Activated naive CD4-positive, alpha-beta T cell treated with anti-CD3 and anti-CD28 coated beads, Interleukin-2, amount 10 ng/mL, durations not matched to agents 7 days and 5 days (primary cell): ENCODE results near the gene NT5DC4.
A peak's percentile ranks its signal among the peaks of the same experiment; 100 is the strongest.

Experiments
- CTCF ChIA-PET: fragments of 350-600 bp; sonication (Branson Sonifier 250); formaldehyde crosslinking; loops from one replicate; lab custom pipeline; 2021; ENCODE audit warnings: antibody characterized with exemption; lab: Charles Lee
- DNase-seq: peaks from one replicate; pipeline ENCODE4 v3.0.0-alpha.2; 2020
- H3K27ac Mint-ChIP-seq: one replicate; pipeline ENCODE4 v1.8.0; 2021; ENCODE audit warnings: mild to moderate bottlenecking, moderate library complexity, mixed read lengths
- H3K27me3 Mint-ChIP-seq: one replicate; pipeline ENCODE4 v1.8.0; 2021; ENCODE audit warnings: mild to moderate bottlenecking, mixed read lengths
- H3K36me3 Mint-ChIP-seq: one replicate; pipeline ENCODE4 v1.8.0; 2021; ENCODE audit warnings: mixed read lengths
- H3K4me1 Mint-ChIP-seq: one replicate; pipeline ENCODE4 v1.8.0; 2021; ENCODE audit warnings: mixed read lengths
- H3K4me3 Mint-ChIP-seq: one replicate; pipeline ENCODE4 v1.8.0; 2021; ENCODE audit warnings: mild to moderate bottlenecking, moderate library complexity, mixed read lengths
- H3K9me3 Mint-ChIP-seq: one replicate; pipeline ENCODE4 v1.8.0; 2021; ENCODE audit warnings: mixed read lengths

Gene NT5DC4

DNA sequence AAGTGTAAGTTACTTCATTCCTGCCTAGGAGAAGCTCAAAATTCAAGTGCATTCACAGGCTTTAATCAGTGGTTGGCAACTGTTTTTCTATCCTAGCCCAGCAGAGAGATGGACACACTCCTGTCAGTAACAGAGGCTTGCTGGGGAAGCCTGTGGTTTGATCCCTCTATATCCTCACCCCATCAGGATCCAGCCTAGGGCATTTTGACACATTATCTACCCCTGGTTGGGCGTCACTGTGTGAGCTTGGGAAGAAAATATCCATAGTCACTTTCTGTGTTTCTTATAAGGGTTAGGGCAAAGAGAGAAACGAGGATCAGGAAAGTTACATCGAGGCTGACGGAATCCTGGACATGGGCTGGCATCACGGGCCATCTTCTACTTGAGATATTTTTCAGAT is 10.0 kb downstream of the NT5DC4 start:
- Mint-ChIP-seq H3K9me3 (no peaks in the 10 kb centered on the region), H3K27ac (no peak overlapping the region), H3K4me3 (no peak overlapping the region)

GRCh38 chr2:112731479-112731878 is 10.7 kb downstream of the NT5DC4 start:
- H3K27me3 Mint-ChIP-seq: peaks cover 37% of the 10 kb centered on the region
- DNase-seq: no peak
- H3K9me3 Mint-ChIP-seq: no peaks in the 10 kb centered on the region
- H3K27ac Mint-ChIP-seq: no peak overlapping the region
- H3K4me3 Mint-ChIP-seq: no peak overlapping the region
- H3K36me3 Mint-ChIP-seq: peaks cover 8% of the 10 kb centered on the region
- CTCF ChIA-PET: interaction anchor here (1.4 to 9.1 kb wide), 4 partner anchors 40 to 210 kb away, joined by 5 to 213 read pairs (median 100); no protein-coding TSS in a partner anchor
- H3K4me1 Mint-ChIP-seq: peaks cover 14% of the 10 kb centered on the region

More for the DNA sequence above, 10.0 kb downstream of the NT5DC4 start:
- Mint-ChIP-seq H3K36me3 (peaks cover 5% of the 10 kb centered on the region), H3K4me1 (peaks cover 19% of the 10 kb centered on the region), H3K27me3 (peaks cover 37% of the 10 kb centered on the region)
- no peak for DNase-seq
- CTCF ChIA-PET: interaction anchor here (1.4 to 9.1 kb wide), 5 partner anchors 12 to 211 kb away, joined by 4 to 213 read pairs (median 10); no protein-coding TSS in a partner anchor

DNA sequence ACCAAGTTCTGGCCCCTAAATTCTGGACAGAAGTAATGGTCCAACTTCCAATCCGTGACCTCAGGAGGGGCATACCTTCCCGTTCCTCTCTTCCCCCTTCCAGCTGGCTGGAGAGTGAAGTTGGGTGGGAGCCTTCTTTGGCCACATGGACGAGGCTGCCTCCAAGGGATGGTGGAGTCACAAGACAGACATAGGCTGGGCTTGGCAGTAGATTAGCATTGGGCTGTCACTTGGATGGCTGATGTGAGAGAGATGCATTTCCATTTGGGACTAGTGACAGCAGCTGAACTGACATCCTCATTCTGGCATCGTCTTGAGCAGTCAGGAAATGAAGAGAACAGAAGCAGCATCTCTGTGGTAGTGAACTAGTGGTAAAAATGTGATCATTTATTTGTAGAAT is 12.6 kb downstream of the NT5DC4 start:
- H3K27ac Mint-ChIP-seq: no peak overlapping the region
- peaks cover 18% of the 10 kb centered on the region for H3K27me3 Mint-ChIP-seq
- CTCF ChIA-PET: interaction anchor here (1.0 to 1.8 kb wide), 3 partner anchors 18 to 253 kb away, joined by 3 to 5 read pairs (median 3); no protein-coding TSS in a partner anchor
- H3K9me3 Mint-ChIP-seq: no peaks in the 10 kb centered on the region
- H3K4me3 Mint-ChIP-seq: no peak overlapping the region
- H3K4me1 Mint-ChIP-seq: no peaks in the 10 kb centered on the region
- no peak for DNase-seq
- peaks cover 21% of the 10 kb centered on the region for H3K36me3 Mint-ChIP-seq

DNA sequence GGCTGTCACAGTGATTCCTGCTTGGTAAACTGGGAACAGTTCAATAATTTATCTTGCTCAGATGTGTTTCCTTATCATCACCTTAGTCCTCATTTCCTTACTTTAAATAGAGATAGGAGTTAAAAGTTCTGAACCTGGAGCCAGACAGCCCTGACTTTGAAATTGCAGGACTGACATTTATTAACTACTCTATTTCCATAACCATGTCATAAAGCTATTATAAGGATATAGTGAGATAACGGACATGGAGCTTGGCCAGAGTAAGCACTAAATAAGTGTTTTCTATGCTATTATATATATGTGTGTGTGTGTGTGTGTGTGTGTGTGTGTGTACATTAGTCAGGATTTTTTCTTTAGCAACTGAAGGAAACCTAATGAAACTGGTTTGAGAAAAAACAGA is 13.1 kb downstream of the NT5DC4 start:
- Mint-ChIP-seq H3K4me1 (no peaks in the 10 kb centered on the region), H3K36me3 (peaks cover 24% of the 10 kb centered on the region), H3K4me3 (no peak overlapping the region), H3K9me3 (no peaks in the 10 kb centered on the region), H3K27ac (no peak overlapping the region), H3K27me3 (peaks cover 14% of the 10 kb centered on the region)
- no peak for DNase-seq
- CTCF ChIA-PET: interaction anchor here (1.0 to 1.8 kb wide), 3 partner anchors 19 to 253 kb away, joined by 3 to 5 read pairs (median 3); no protein-coding TSS in a partner anchor

DNA sequence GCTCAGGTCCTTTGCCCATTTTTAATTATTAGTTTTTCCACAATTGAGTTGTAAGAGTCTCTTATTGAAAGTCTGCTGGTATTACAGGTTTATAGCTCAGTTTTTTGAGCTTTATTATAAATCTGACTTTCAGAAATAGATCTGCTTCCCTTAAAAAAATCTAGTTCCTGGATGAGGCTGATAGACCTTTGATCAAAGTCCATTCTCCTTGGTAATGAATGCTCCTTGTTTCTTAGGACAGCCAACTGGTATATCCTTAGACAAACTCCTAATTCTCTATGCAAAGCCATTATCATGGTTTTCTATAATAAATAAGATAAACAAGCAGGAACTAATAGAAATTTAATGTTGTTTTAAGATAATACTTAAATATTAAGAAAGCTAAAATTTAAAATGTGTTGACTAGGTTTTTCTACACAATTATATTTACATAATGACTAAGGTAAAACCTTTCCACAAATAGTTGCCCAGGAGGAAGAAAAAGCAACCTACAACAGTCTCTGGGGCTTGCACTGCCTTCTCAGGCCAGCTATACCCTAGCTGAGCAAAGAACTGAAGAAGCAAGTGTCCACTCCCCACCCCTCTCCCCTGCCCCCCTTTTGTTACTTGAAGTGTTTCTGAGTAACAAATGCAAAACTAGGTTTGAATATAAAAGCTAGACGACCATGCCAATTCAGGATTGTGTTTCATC is 16.9 kb downstream of the NT5DC4 start:
- Mint-ChIP-seq H3K27ac (no peak overlapping the region), H3K36me3 (peaks cover 56% of the 10 kb centered on the region), H3K4me1 (no peaks in the 10 kb centered on the region)

GRCh38 chr2:112740527-112740926 is 19.7 kb downstream of the NT5DC4 start:
- Mint-ChIP-seq H3K27ac (no peak overlapping the region), H3K9me3 (no peaks in the 10 kb centered on the region), H3K4me3 (no peak overlapping the region), H3K36me3 (peaks cover 69% of the 10 kb centered on the region), H3K27me3 (no peaks in the 10 kb centered on the region), H3K4me1 (no peaks in the 10 kb centered on the region)
- CTCF ChIA-PET: interaction anchor here (0.8 to 2.2 kb wide), 2 partner anchors 9 to 140 kb away, joined by 3 to 8 read pairs; no protein-coding TSS in a partner anchor
- no peak for DNase-seq

More for the DNA sequence above, 16.9 kb downstream of the NT5DC4 start:
- Mint-ChIP-seq H3K9me3 (no peaks in the 10 kb centered on the region), H3K27me3 (no peaks in the 10 kb centered on the region), H3K4me3 (no peak overlapping the region)
- DNase-seq: no peak
- CTCF ChIA-PET: interaction anchor here (0.9 to 4.0 kb wide), 4 partner anchors 10 to 221 kb away, joined by 3 to 16 read pairs (median 8); no protein-coding TSS in a partner anchor

- H3K9me3 Mint-ChIP-seq: no peaks in the 10 kb centered on the region
- CTCF ChIA-PET: interaction anchor here (0.6 to 7.7 kb wide), 31 partner anchors 8 to 385 kb away, joined by 3 to 151 read pairs (median 4); partner anchors contain the start of gene CKAP2L
- H3K27me3 Mint-ChIP-seq: no peaks in the 10 kb centered on the region
- H3K4me1 Mint-ChIP-seq: peaks cover 52% of the 10 kb centered on the region
- no peak overlapping the region for H3K4me3 Mint-ChIP-seq
- H3K36me3 Mint-ChIP-seq: peaks cover 72% of the 10 kb centered on the region
- DNase-seq: peak; percentile 90
- H3K27ac Mint-ChIP-seq: peak overlapping the region; percentile 43
Measured at GRCh38 chr2:112749755-112750559, 29.1 kb downstream of the NT5DC4 start.

DNA sequence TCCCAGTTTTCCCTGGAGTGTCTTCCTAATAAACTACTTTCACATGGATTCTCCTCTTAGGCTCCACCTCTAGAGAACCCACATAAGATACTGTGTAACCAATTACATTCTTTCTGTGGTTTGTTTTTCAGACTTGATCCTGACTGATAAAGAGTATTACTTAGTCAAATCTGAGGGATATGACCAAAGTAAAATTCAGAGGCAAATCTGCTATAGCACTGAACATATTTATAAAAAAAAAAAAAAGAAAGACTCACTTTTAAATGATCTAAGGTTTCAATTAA is 29.7 kb downstream of the NT5DC4 start:
- peak overlapping the region; percentile 43 for H3K27ac Mint-ChIP-seq
- CTCF ChIA-PET: interaction anchor here (1.0 to 7.7 kb wide), 13 partner anchors 10 to 190 kb away, joined by 3 to 151 read pairs (median 6); partner anchors contain the start of gene CKAP2L
- H3K36me3 Mint-ChIP-seq: peaks cover 75% of the 10 kb centered on the region
- peaks cover 53% of the 10 kb centered on the region for H3K4me1 Mint-ChIP-seq
- H3K9me3 Mint-ChIP-seq: no peaks in the 10 kb centered on the region
- H3K4me3 Mint-ChIP-seq: no peak overlapping the region
- no peaks in the 10 kb centered on the region for H3K27me3 Mint-ChIP-seq
- no peak for DNase-seq

DNA sequence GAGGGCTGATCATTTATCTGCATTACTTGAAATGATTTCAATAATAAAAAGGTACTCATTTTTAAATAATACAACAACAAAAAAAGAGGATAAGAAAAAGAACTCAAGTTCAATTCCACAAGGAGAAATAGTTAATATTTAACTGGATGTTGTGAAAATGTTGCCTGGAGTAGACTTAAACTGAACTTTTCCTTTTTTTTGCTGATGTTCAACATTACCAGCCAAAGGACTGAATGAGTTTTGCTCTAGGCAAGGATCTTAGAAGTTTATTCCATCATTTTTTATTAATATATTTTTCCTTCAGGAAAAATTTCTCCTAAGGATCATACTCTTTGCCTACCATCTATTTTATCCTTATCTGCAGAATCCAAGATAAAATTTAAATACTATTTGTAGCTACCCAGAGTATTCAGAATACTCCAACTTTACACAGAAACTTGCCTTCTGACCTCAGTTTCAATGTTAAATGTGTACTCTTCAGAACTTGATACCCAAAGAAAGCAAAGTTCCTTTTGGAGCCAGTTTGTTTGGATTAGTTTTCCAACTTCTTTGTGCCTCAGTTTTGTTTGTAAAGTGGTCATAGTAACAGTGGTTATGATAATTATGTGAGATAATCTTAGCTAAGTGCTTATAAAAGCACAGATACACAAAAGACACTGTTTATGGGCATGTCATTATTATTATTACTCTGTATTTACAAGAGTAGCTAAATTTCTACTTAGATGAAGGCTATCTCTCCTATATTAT is 30.8 kb downstream of the NT5DC4 start:
- DNase-seq: no peak
- H3K36me3 Mint-ChIP-seq: peaks cover 79% of the 10 kb centered on the region
- no peak overlapping the region for H3K4me3 Mint-ChIP-seq
- CTCF ChIA-PET: interaction anchor here (0.9 to 7.7 kb wide), 3 partner anchors 134 to 189 kb away, joined by 3 to 151 read pairs (median 28); no protein-coding TSS in a partner anchor
- no peaks in the 10 kb centered on the region for H3K27me3 Mint-ChIP-seq
- peaks cover 53% of the 10 kb centered on the region for H3K4me1 Mint-ChIP-seq
- H3K27ac Mint-ChIP-seq: no peak overlapping the region
- H3K9me3 Mint-ChIP-seq: no peaks in the 10 kb centered on the region

- H3K9me3 Mint-ChIP-seq: no peaks in the 10 kb centered on the region
- no peaks in the 10 kb centered on the region for H3K27me3 Mint-ChIP-seq
- peaks cover 79% of the 10 kb centered on the region for H3K36me3 Mint-ChIP-seq
- peaks cover 51% of the 10 kb centered on the region for H3K4me1 Mint-ChIP-seq
- H3K27ac Mint-ChIP-seq: no peak overlapping the region
- no peak overlapping the region for H3K4me3 Mint-ChIP-seq
- DNase-seq: no peak
- CTCF ChIA-PET: interaction anchor here (1.5 to 7.7 kb wide), 3 partner anchors 133 to 188 kb away, joined by 3 to 151 read pairs (median 28); no protein-coding TSS in a partner anchor
Measured at GRCh38 chr2:112752667-112753066, 31.8 kb downstream of the NT5DC4 start.

DNA sequence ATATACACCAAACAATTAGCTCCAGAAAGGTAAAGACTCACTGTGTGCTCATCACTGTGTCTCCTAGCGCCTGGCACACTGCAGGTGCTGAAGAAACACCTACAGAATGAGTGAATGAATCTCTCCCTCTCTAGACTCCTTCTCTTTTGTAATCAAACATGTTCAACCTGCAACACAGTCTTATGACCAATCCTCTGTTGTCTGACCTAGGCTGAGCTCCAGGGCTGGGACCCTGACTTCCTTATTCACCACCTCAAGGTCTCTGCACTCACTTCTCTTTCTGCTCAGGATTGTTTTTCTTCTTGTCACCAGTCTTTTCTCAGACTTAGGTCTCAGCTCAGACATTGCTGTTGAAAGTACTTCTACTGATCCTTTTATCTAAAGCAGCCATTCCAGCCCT is 33.7 kb downstream of the NT5DC4 start:
- H3K4me3 Mint-ChIP-seq: no peak overlapping the region
- no peak overlapping the region for H3K27ac Mint-ChIP-seq
- H3K36me3 Mint-ChIP-seq: peaks cover 84% of the 10 kb centered on the region
- no peaks in the 10 kb centered on the region for H3K27me3 Mint-ChIP-seq
- H3K4me1 Mint-ChIP-seq: peaks cover 48% of the 10 kb centered on the region
- no peak for DNase-seq
- H3K9me3 Mint-ChIP-seq: no peaks in the 10 kb centered on the region
- CTCF ChIA-PET: interaction anchor here (1.0 to 4.6 kb wide), 4 partner anchors 8 to 205 kb away, joined by 3 to 28 read pairs (median 6); no protein-coding TSS in a partner anchor

GRCh38 chr2:112755444-112755843 is 34.6 kb downstream of the NT5DC4 start:
- CTCF ChIA-PET: interaction anchor here (0.8 to 4.6 kb wide), 2 partner anchors 130 to 186 kb away, joined by 3 to 28 read pairs; no protein-coding TSS in a partner anchor
- Mint-ChIP-seq H3K4me3 (no peak overlapping the region), H3K27ac (no peak overlapping the region), H3K36me3 (peaks cover 75% of the 10 kb centered on the region), H3K4me1 (peaks cover 39% of the 10 kb centered on the region), H3K9me3 (no peaks in the 10 kb centered on the region), H3K27me3 (no peaks in the 10 kb centered on the region)
- DNase-seq: no peak

DNA sequence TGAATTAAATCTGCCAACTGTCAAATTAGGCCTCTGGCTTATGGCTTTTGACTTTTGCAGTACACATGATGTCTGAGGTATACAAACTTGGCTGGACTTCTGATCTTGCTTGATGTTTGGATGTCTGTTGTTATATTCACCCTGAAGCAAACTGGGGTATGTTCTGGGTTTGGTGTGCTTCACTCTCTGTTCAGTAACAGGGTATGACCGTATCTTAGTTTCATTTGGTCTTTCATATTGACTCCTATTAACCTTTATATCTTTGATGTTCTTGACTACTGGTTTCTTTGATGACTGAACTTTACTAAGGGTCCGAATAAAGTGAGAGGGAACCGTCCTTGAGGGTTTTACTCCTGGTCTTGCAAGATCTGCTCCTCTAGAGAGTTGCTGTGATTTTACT is 35.4 kb downstream of the NT5DC4 start:
- peaks cover 74% of the 10 kb centered on the region for H3K36me3 Mint-ChIP-seq
- H3K9me3 Mint-ChIP-seq: no peaks in the 10 kb centered on the region

More for the DNA sequence above, 35.4 kb downstream of the NT5DC4 start:
- Mint-ChIP-seq H3K4me3 (no peak overlapping the region), H3K4me1 (peaks cover 36% of the 10 kb centered on the region), H3K27ac (no peak overlapping the region), H3K27me3 (no peaks in the 10 kb centered on the region)
- no peak for DNase-seq
- CTCF ChIA-PET: interaction anchor here (0.6 to 0.8 kb wide), 2 partner anchors 185 kb away, joined by 3 read pairs; no protein-coding TSS in a partner anchor
